ENCODE measurements around the gene TRIM66.

Gene TRIM66

DNA sequence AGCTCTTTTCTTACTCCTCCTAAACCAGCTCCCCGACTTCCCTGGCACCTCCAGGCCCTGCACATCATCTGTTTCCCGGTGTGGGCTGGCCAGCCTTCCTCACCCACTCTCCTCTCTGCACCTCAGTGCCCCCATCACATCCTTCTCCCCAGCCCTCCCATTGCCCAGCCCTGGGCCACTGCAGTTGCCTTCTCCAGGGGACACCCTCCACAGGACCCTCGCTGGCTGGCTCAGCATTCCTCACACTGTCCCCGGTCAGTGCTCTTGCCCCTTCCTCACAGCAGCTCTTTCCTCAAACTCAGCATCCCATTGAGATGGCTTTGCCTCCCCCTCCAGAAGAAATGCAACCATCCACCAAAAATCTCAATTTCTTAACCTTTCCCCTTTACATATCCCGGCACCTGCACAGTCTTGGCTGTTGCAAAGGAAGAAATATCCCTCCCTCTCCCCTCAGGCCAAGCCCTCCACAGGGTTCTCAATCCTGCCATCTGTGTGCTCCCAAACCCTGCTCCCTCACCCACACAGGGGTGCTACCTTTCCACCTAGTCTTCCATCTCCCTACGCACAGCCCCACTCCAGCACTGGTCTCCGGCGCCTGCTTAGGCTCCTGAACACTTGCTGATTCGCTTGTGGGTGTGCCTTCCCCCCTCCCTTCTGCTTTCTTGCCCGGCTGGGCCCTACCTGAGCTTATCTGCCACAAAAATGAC lies 19.6 kb upstream of the TRIM66 start:
- Histone ChIP-seq H3K9ac (ENCODE audit: low read length in 2 of 2) (no peak overlapping the region), H3K9me3 (ENCODE audit: control insufficient read depth in 2 of 2, low read length in 2 of 2) (no peaks in the 10 kb centered on the region), H3K36me3 (ENCODE audit: control insufficient read depth in 2 of 2, insufficient read depth in 2 of 2, low read length in 2 of 2) (peaks cover 52 to 57% of the 10 kb centered on the region in 2 donors), H3K4me1 (ENCODE audit: control insufficient read depth, insufficient read depth, low read length) (peaks cover 28% of the 10 kb centered on the region), H3K27me3 (ENCODE audit: control insufficient read depth in 1 of 2, insufficient read depth in 2 of 2, low read length in 2 of 2) (no peaks in the 10 kb centered on the region), H3K27ac (ENCODE audit: low read length) (peak overlapping the region; percentile 100), H3K4me3 (ENCODE audit: low read length in 2 of 2) (no peak overlapping the region)

DNA sequence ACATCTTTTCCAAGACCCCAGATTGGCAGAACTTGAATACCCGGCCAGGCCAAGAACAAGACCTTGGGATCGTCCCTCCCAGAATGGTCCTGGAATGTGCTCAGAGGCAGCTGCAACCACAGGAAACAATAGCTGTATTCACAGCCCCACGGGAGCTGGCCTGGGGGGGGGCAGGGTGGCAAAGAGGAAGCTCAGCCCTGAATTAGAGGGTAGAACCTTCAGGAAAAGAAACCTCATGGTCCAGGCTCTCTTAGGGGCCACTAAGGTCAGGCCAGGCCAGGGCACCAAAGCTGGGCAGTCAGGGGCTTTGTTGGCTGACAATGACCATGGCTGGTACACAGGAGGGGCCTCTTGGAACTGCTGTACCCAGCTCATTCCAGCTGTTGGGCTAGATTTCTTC lies 17.4 kb upstream of the TRIM66 start:
- H3K9ac ChIP-seq (ENCODE audit: low read length in 2 of 2), result peak overlapping the region in 1 of 2 donors; percentile 42
- no peaks in the 10 kb centered on the region for H3K9me3 ChIP-seq (ENCODE audit: control insufficient read depth in 2 of 2, low read length in 2 of 2)
- H3K27ac ChIP-seq (ENCODE audit: low read length), result peak overlapping the region; percentile 66
- H3K36me3 ChIP-seq (ENCODE audit: control insufficient read depth in 2 of 2, insufficient read depth in 2 of 2, low read length in 2 of 2), result peaks cover 63 to 69% of the 10 kb centered on the region in 2 donors
- no peak overlapping the region for H3K4me3 ChIP-seq (ENCODE audit: low read length in 2 of 2)
- H3K4me1 ChIP-seq (ENCODE audit: control insufficient read depth, insufficient read depth, low read length), result peaks cover 21% of the 10 kb centered on the region
- H3K27me3 ChIP-seq (ENCODE audit: control insufficient read depth in 1 of 2, insufficient read depth in 2 of 2, low read length in 2 of 2), result no peaks in the 10 kb centered on the region

DNA sequence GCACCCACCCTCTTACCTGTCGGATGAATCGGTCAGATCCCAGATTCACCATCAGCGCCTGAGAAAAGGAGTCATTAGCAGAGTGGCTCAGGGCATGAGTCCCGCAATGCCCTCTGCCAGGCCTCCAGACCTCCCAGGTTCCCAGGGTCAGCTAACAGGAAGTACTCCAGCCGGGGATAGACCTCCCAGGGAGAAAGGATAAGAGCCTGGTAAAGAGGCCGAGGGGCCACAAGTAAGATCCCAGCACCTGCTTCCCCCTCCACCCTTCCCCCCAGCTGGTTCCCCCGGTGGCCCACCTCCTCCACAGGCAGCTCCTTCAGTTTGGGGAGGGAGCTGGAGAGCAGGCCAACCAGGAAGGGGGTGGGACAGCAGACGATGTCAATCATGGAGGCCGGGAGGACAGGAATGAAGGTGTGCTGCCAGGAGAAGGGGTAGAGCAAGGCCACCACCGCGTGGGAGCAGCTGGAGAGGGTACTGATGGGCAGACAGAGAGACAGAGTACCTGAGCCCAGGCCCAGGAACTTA lies 16.5 kb upstream of the TRIM66 start:
- Histone ChIP-seq H3K36me3 (ENCODE audit: control insufficient read depth in 2 of 2, insufficient read depth in 2 of 2, low read length in 2 of 2) (peaks cover 69 to 72% of the 10 kb centered on the region in 2 donors), H3K9me3 (ENCODE audit: control insufficient read depth in 2 of 2, low read length in 2 of 2) (no peaks in the 10 kb centered on the region), H3K9ac (ENCODE audit: low read length in 2 of 2) (no peak overlapping the region), H3K4me1 (ENCODE audit: control insufficient read depth, insufficient read depth, low read length) (peaks cover 20% of the 10 kb centered on the region), H3K27me3 (ENCODE audit: control insufficient read depth in 1 of 2, insufficient read depth in 2 of 2, low read length in 2 of 2) (no peaks in the 10 kb centered on the region), H3K4me3 (ENCODE audit: low read length in 2 of 2) (no peak overlapping the region), H3K27ac (ENCODE audit: low read length) (peak overlapping the region; percentile 66)

DNA sequence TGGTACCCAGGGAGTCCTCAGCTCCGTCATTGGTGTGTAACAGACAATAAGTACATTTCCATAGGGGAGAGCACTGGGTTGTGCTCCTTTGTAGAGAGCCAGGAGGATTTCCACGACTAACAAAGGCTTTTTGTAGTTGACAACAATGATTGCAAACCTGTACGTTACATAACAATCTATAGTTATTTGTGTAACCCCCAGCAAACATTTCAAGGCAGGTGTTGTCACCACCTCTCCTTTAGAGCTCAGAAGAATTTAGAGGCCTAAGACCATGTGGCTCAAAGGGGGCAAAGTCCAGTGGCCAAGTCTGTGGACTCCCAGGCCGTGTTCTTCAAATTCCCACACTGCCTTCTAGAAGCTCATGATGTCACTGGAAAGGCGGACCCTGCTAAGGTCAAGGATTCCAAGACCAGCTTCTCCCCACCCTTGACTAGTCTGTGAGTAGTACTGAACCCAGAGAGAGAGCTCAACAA lies 15.9 kb upstream of the TRIM66 start:
- peak overlapping the region; percentile 66 for H3K27ac ChIP-seq (ENCODE audit: low read length)
- no peaks in the 10 kb centered on the region for H3K9me3 ChIP-seq (ENCODE audit: control insufficient read depth in 2 of 2, low read length in 2 of 2)
- no peak overlapping the region for H3K9ac ChIP-seq (ENCODE audit: low read length in 2 of 2)
- H3K27me3 ChIP-seq (ENCODE audit: control insufficient read depth in 1 of 2, insufficient read depth in 2 of 2, low read length in 2 of 2), result no peaks in the 10 kb centered on the region
- H3K4me3 ChIP-seq (ENCODE audit: low read length in 2 of 2), result no peak overlapping the region
- peaks cover 20% of the 10 kb centered on the region for H3K4me1 ChIP-seq (ENCODE audit: control insufficient read depth, insufficient read depth, low read length)
- peaks cover 69 to 72% of the 10 kb centered on the region in 2 donors for H3K36me3 ChIP-seq (ENCODE audit: control insufficient read depth in 2 of 2, insufficient read depth in 2 of 2, low read length in 2 of 2)

DNA sequence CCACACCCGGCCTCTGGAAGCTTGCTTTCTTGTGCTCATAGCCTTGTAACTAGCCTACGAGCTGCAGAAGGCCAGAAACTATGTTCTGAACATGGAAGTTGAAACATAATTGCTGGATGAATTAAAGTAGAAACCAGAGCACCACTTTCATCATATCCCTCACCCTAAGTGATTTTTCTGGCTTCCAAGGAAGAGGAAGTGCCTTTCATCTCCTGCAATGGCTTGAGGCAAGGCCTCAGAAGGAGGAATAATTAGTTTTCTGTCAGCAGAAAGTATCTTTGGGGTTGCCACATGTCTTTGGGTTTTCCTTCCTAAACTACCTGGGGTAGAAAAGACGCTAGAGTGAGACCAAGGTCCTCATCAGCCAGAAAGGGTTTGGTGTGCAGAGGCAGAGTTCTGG lies 14.6 kb upstream of the TRIM66 start:
- no peaks in the 10 kb centered on the region for H3K9me3 ChIP-seq (ENCODE audit: control insufficient read depth in 2 of 2, low read length in 2 of 2)
- H3K36me3 ChIP-seq (ENCODE audit: control insufficient read depth in 2 of 2, insufficient read depth in 2 of 2, low read length in 2 of 2), result peaks cover 70 to 73% of the 10 kb centered on the region in 2 donors
- no peak overlapping the region for H3K4me3 ChIP-seq (ENCODE audit: low read length in 2 of 2)
- H3K9ac ChIP-seq (ENCODE audit: low read length in 2 of 2), result no peak overlapping the region
- H3K27ac ChIP-seq (ENCODE audit: low read length), result peak overlapping the region; percentile 31
- H3K27me3 ChIP-seq (ENCODE audit: control insufficient read depth in 1 of 2, insufficient read depth in 2 of 2, low read length in 2 of 2), result no peaks in the 10 kb centered on the region
- H3K4me1 ChIP-seq (ENCODE audit: control insufficient read depth, insufficient read depth, low read length), result peaks cover 14% of the 10 kb centered on the region

DNA sequence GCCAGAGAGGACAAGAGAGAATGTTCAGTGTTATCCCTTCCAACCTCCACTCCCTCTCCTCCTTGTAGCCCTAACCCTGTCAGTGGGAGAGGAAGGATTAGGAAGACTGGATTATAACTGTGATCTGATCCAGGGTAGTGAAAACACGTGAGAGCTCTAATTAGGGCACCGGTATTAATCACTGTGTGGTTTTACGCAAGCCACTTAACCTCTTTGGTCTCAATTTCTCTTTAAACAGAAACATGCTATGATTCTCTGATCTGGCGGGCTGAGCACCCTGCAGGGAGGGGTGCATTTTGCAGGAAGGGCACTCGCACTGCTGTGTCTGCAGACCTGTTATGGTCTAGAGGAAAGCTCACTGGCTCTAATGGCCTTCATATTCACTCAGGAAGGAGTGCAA lies 11.7 kb upstream of the TRIM66 start:
- Histone ChIP-seq H3K27ac (ENCODE audit: low read length) (peak overlapping the region; percentile 31), H3K9me3 (ENCODE audit: control insufficient read depth in 2 of 2, low read length in 2 of 2) (no peaks in the 10 kb centered on the region), H3K36me3 (ENCODE audit: control insufficient read depth in 2 of 2, insufficient read depth in 2 of 2, low read length in 2 of 2) (peaks cover 59 to 65% of the 10 kb centered on the region in 2 donors), H3K4me3 (ENCODE audit: low read length in 2 of 2) (no peak overlapping the region), H3K9ac (ENCODE audit: low read length in 2 of 2) (no peak overlapping the region), H3K27me3 (ENCODE audit: control insufficient read depth in 1 of 2, insufficient read depth in 2 of 2, low read length in 2 of 2) (no peaks in the 10 kb centered on the region), H3K4me1 (ENCODE audit: control insufficient read depth, insufficient read depth, low read length) (peaks cover under 1% of the 10 kb centered on the region)

DNA sequence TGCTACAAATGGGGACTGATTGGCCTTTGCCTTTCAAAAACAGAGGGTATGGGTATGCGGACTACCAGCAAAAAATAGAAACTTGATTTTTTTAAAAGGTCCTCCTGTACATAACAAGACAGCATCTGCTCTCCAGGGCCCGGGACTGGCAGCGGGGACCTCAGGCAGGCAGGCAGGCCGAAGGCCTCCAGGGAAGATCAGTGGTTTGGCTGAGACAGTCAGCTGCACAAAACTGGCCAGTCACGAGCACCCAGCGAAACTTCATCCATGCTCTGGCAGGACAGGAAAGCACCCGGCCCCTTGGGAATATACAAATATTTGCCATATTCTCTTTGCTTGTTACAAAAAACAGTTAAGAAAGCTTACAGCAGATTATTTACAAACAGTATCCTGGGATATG lies 11.1 kb upstream of the TRIM66 start:
- H3K36me3 ChIP-seq (ENCODE audit: control insufficient read depth in 2 of 2, insufficient read depth in 2 of 2, low read length in 2 of 2), result peaks cover 56 to 60% of the 10 kb centered on the region in 2 donors
- no peaks in the 10 kb centered on the region for H3K9me3 ChIP-seq (ENCODE audit: control insufficient read depth in 2 of 2, low read length in 2 of 2)
- H3K9ac ChIP-seq (ENCODE audit: low read length in 2 of 2), result no peak overlapping the region
- no peak overlapping the region for H3K4me3 ChIP-seq (ENCODE audit: low read length in 2 of 2)
- no peaks in the 10 kb centered on the region for H3K27me3 ChIP-seq (ENCODE audit: control insufficient read depth in 1 of 2, insufficient read depth in 2 of 2, low read length in 2 of 2)
- peak overlapping the region; percentile 31 for H3K27ac ChIP-seq (ENCODE audit: low read length)
- peaks cover 3% of the 10 kb centered on the region for H3K4me1 ChIP-seq (ENCODE audit: control insufficient read depth, insufficient read depth, low read length)

DNA sequence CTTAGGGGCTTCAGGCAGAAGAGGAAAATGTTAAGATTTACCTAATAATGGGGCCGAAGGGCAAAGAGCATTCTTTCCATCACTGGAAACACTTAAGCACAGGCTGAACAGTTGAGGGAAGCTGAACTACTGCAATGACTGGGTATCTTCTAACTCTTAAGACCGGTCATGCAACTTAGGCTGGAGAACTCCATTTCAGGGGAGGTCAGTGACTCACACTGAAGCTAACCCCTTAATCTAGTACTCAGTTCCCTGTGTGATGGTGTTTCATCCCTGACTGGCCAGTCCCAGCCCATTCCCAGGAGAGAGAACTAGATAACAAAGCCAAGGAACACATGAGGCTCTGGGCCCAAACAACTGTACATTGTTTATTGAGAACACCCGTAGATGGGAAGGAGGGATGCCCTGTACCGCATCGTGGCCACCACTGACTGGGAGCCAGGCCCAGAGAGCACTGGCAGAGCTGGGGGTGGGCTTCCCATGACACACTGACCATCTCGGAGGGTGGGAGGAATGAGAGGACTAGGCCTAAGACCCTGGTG lies 10.6 kb upstream of the TRIM66 start:
- H3K27ac ChIP-seq (ENCODE audit: low read length), result peak overlapping the region; percentile 31
- no peak overlapping the region for H3K9ac ChIP-seq (ENCODE audit: low read length in 2 of 2)
- no peak overlapping the region for H3K4me3 ChIP-seq (ENCODE audit: low read length in 2 of 2)
- H3K4me1 ChIP-seq (ENCODE audit: control insufficient read depth, insufficient read depth, low read length), result peaks cover 6% of the 10 kb centered on the region
- no peaks in the 10 kb centered on the region for H3K9me3 ChIP-seq (ENCODE audit: control insufficient read depth in 2 of 2, low read length in 2 of 2)
- no peaks in the 10 kb centered on the region for H3K27me3 ChIP-seq (ENCODE audit: control insufficient read depth in 1 of 2, insufficient read depth in 2 of 2, low read length in 2 of 2)
- peaks cover 52 to 56% of the 10 kb centered on the region in 2 donors for H3K36me3 ChIP-seq (ENCODE audit: control insufficient read depth in 2 of 2, insufficient read depth in 2 of 2, low read length in 2 of 2)

DNA sequence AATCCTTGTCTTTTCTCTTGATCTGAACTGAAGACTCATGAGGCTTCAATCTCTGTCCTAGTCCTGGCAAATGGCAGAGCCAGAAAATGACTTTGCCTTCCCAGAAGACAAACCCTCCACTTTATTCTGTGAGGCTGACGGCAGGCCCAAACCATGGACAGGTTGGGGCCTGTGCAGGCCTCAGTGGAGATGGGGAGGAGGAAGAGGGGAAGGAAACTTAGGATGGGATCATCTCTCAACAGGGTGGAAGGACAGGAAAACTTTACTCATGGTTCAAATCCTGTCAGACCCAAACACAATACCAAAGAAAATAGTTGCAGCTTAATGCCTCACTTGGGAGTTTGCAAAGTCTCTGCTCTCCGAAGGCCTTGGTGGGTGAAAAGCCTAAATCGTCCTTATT lies 10.0 kb upstream of the TRIM66 start:
- Histone ChIP-seq H3K27me3 (ENCODE audit: control insufficient read depth in 1 of 2, insufficient read depth in 2 of 2, low read length in 2 of 2) (no peaks in the 10 kb centered on the region), H3K9ac (ENCODE audit: low read length in 2 of 2) (no peak overlapping the region), H3K27ac (ENCODE audit: low read length) (no peak overlapping the region), H3K4me1 (ENCODE audit: control insufficient read depth, insufficient read depth, low read length) (peaks cover 10% of the 10 kb centered on the region), H3K9me3 (ENCODE audit: control insufficient read depth in 2 of 2, low read length in 2 of 2) (no peaks in the 10 kb centered on the region), H3K4me3 (ENCODE audit: low read length in 2 of 2) (no peak overlapping the region), H3K36me3 (ENCODE audit: control insufficient read depth in 2 of 2, insufficient read depth in 2 of 2, low read length in 2 of 2) (peaks cover 46 to 51% of the 10 kb centered on the region in 2 donors)

DNA sequence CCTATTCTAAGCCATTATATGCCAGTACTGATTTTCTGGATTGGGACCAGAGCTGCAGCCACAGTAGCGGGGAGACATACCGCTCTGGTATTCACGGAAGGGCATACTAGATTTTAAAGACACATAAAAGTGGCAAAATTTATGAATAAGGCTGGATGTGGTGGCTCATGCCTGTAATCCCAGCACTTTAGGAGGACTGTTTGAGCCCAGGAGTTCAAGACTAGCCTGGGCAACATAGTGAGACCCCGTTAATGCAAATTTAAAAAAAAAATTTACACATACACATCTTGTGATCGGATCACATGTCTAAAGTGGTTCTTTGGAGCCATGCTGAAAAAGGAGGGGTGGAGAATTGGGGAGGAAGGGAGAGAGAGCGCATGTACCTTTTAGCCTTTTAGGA lies 9.1 kb upstream of the TRIM66 start:
- H3K36me3 ChIP-seq (ENCODE audit: control insufficient read depth in 2 of 2, insufficient read depth in 2 of 2, low read length in 2 of 2), result peaks cover 43 to 45% of the 10 kb centered on the region in 2 donors
- no peaks in the 10 kb centered on the region for H3K27me3 ChIP-seq (ENCODE audit: control insufficient read depth in 1 of 2, insufficient read depth in 2 of 2, low read length in 2 of 2)
- peaks cover 10% of the 10 kb centered on the region for H3K4me1 ChIP-seq (ENCODE audit: control insufficient read depth, insufficient read depth, low read length)
- no peak overlapping the region for H3K27ac ChIP-seq (ENCODE audit: low read length)
- H3K9ac ChIP-seq (ENCODE audit: low read length in 2 of 2), result no peak overlapping the region
- no peaks in the 10 kb centered on the region for H3K9me3 ChIP-seq (ENCODE audit: control insufficient read depth in 2 of 2, low read length in 2 of 2)
- no peak overlapping the region for H3K4me3 ChIP-seq (ENCODE audit: low read length in 2 of 2)
